ENCODE results near the gene TRIM51.
"Not testable (repeated sequence)": the region's sequence is repeated elsewhere in the genome, so short reads cannot be mapped to it uniquely, and the experiment has no call there.

Gene TRIM51

GRCh38 chr11:55882997-55883396 is at the start of gene TRIM51:
TSS of gene TRIM51 (plus strand) at chr11:55883297. CDS start at chr11:55885429, 2,132 bp downstream.
- DNase-seq (ENCODE audit: low read depth): not testable (repeated sequence)

DNA sequence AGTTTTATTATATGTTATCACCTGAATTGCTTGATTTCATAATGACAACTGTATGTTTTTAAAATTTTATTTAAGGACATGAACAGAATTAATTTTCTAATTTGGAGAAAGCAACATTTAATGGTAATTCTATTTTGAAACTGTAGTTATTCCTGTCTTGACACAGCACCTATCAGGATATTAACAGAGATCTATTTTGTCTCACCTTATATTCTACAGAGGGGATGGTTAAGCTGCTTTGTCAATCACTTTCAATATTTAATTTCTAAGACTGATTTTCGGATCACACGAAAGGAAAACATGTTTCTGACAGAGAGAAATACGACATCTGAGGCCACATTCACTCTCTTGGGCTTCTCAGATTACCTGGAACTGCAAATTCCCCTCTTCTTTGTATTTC is 44.6 kb upstream of the TRIM51 start, which contains the start of gene OR5D16:
Gene OR5D16, plus strand, starts transcription at position 301 of the 400 bp plus-strand sequence. Its CDS starts 0 bp downstream, at position 301.
- DNase-seq (ENCODE audit: low read depth): no peak

GRCh38 chr11:55847453-55847852 is 35.6 kb upstream of the TRIM51 start:
- no peak for DNase-seq (ENCODE audit: low read depth)

DNA sequence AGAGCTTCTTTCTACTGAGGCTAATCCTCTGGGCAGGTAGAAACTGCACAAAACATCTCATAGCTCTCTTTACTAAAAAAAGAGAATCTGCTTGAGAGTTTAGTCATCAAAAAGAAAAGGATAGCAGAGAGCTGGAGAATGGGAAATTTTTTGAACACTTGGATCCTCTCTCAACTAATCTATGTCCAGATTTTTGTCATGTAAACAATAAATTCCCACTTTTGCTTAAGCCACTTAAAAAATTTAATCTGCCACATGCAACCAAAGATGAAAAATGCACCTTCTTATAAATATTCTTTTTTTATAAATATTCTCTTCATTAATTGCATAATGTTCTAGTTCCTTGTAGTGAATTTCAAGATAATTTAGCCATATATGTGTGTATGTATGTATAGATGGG is 34.1 kb upstream of the TRIM51 start:
- DNase-seq (ENCODE audit: low read depth): no peak

DNA sequence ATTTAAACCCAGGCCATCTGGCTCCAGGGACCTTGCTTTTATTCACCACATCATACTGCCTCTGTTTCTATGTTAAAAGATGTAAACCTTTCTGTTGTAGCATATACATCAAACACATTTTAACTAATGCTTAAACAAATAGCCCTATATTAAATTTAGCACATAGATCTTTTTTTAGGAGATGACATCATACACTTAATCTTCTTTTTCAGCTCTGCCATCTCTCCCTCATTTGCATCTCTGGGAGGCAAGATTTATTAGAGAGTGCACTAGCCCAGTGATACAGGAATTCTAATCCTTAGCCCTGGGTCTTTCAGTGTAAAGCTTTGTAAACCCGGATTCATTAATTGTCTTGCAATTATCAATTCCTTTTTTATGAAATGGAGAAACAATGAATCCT is 31.0 kb upstream of the TRIM51 start:
- DNase-seq (ENCODE audit: low read depth): no peak

GRCh38 chr11:55854704-55855103 is 28.4 kb upstream of the TRIM51 start:
- no peak for DNase-seq (ENCODE audit: low read depth)

DNA sequence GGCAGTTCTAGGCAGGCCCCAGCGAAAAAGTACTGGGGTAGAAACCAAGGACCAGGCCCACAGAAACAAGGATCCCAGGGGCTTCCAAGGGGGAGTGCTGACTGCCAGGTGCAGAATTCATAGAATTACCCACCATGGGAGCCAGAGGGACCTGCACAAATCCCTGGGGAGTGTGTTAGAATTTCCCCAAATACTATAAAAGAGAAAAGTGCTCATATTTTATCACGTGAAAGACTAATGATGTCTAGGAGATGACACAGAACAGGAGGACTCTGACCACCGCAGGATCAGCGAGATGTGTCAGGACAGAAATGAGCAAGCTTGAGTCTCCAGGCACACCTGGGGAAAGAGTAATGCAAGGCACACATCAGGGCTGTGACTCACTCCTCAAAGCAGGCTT is 15.7 kb upstream of the TRIM51 start:
- DNase-seq (ENCODE audit: low read depth): not testable (repeated sequence)

- DNase-seq (ENCODE audit: low read depth): not testable (repeated sequence)
These were observed 10.4 kb upstream of the TRIM51 start for GRCh38 chr11:55872731-55873130.

DNA sequence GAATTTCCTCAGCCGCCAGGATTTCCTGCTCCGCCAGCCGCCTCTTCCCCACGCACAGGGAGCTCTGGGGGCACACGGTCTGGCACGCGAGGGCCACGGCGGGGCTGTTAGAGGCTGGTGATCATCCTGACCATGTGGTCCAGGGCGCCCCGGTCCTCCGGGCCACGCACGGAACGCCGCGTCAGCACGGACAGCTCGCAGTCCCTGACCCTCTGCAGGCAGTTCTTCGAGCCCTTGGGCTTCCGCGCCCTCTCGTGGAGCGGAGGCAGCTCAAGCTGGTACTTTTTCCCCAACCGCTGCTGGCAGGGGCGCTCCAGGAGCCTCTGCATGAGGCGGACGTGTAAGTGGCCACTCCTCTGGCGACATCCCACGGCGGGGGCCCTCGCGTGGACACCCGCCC is 10.0 kb upstream of the TRIM51 start:
- not testable (repeated sequence) for DNase-seq (ENCODE audit: low read depth)

DNA sequence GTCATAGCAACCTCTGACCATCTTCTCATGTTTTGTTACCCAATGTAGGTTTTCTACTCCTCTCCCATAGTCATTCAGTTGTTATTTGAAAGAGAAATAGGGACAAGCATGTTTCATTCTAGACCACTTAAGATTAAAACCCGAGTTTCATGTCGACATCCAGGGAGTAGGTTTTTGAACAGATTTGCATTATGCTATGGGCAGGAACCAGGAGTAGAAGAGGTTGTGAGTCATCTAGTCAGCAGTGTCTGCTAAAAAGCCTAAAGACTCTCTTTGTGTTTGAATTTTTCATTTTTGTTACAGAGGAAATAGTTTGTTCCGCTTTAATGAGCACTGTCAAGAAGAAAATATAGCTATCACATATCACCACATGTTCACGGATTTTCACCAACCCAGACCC is 1.9 kb downstream of the TRIM51 start:
- not testable (repeated sequence) for DNase-seq (ENCODE audit: low read depth)

DNA sequence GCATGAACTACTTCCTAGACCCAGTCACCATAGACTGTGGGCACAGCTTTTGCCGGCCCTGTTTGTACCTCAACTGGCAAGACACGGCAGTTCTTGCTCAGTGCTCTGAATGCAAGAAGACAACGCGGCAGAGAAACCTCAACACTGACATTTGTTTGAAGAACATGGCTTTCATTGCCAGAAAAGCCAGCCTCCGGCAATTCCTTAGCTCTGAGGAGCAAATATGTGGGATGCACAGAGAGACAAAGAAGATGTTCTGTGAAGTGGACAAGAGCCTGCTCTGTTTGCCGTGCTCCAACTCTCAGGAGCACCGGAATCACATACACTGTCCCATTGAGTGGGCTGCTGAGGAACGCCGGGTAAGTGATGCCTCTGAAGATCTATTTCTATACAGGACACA is 2.4 kb downstream of the TRIM51 start:
- DNase-seq (ENCODE audit: low read depth): not testable (repeated sequence)

GRCh38 chr11:55895216-55895615 is 12.1 kb downstream of the TRIM51 start:
- no peak for DNase-seq (ENCODE audit: low read depth)

GRCh38 chr11:55902308-55902707 is 19.2 kb downstream of the TRIM51 start:
- no peak for DNase-seq (ENCODE audit: low read depth)

GRCh38 chr11:55914482-55914881 is 31.4 kb downstream of the TRIM51 start, which contains the start of gene OR5W2:
TSS of gene OR5W2 (minus strand) at chr11:55914582. CDS start at chr11:55914582, 0 bp downstream.
- no peak for DNase-seq (ENCODE audit: low read depth)

GRCh38 chr11:55920537-55920936 is 37.4 kb downstream of the TRIM51 start:
- no peak for DNase-seq (ENCODE audit: low read depth)

- DNase-seq (ENCODE audit: low read depth): no peak
These were observed 53.2 kb downstream of the TRIM51 start, which contains the start of gene OR5I1 for GRCh38 chr11:55936300-55936699. TSS of gene OR5I1 (minus strand) at chr11:55936400. CDS start at chr11:55936400, 0 bp downstream.

All from activated T-helper 9 cell treated with anti-CD3 and anti-CD28 coated beads, Interleukin-2, amount 50 U/mL, for 16 hours (primary cell).